ENCODE measurements around the gene SEL1L3. TPM values are rescaled to one million over a fixed set of nuclear protein-coding genes. Genes with fewer than 3 reads are reported as not detected.

Gene SEL1L3
- total RNA-seq, 3 donors from 2014 or later (not counting 1 experiment from before 2014, with no cell fraction given), result 45.4 to 61.0 (median 45.7) TPM

GRCh38 chr4:25879991-25880651 lies 17.3 kb upstream of the SEL1L3 start:
- Histone ChIP-seq H3K4me3 (ENCODE audit: low read length) (no peak overlapping the region), H3K36me3 (ENCODE audit: control insufficient read depth, insufficient read depth, low read length) (no peaks in the 10 kb centered on the region), H3K27me3 (ENCODE audit: control insufficient read depth, insufficient read depth, low read length) (no peaks in the 10 kb centered on the region), H3K9me3 (ENCODE audit: control insufficient read depth, insufficient read depth, low read length) (no peaks in the 10 kb centered on the region), H3K27ac (ENCODE audit: low read length) (peak overlapping the region; percentile 63), H3K4me1 (ENCODE audit: control insufficient read depth, insufficient read depth, low read length) (peaks cover 3% of the 10 kb centered on the region)
- Mint-ChIP-seq H3K27ac (no peak overlapping the region), H3K4me3 (no peak overlapping the region), H3K27me3 (ENCODE audit: low read depth in 2 of 2) (peaks cover 14 to 32% of the 10 kb centered on the region in 2 donors), H3K36me3 (no peaks in the 10 kb centered on the region), H3K4me1 (peaks cover 5 to 6% of the 10 kb centered on the region in 2 donors), H3K9me3 (no peaks in the 10 kb centered on the region)
- no peak for DNase-seq
- no peak for ATAC-seq
- TF ChIP-seq CTCF (IDR thresholded peaks at IDR 0.05), result no peak
- intact Hi-C loops (cut with micrococcal nuclease), result no loop called here
- 69% methylated on average over 6 of the region's 7 CpGs for WGBS (ENCODE audit: insufficient coverage)

- 93% methylated on average over 6 of the region's 6 CpGs for WGBS (ENCODE audit: insufficient coverage)
- Histone ChIP-seq H3K27ac (ENCODE audit: low read length) (peak overlapping the region; percentile 63), H3K27me3 (ENCODE audit: control insufficient read depth, insufficient read depth, low read length) (no peaks in the 10 kb centered on the region), H3K4me1 (ENCODE audit: control insufficient read depth, insufficient read depth, low read length) (peaks cover 3% of the 10 kb centered on the region), H3K4me3 (ENCODE audit: low read length) (no peak overlapping the region), H3K36me3 (ENCODE audit: control insufficient read depth, insufficient read depth, low read length) (no peaks in the 10 kb centered on the region), H3K9me3 (ENCODE audit: control insufficient read depth, insufficient read depth, low read length) (no peaks in the 10 kb centered on the region)
- TF ChIP-seq CTCF (IDR thresholded peaks at IDR 0.05), result no peak
- Mint-ChIP-seq H3K36me3 (no peaks in the 10 kb centered on the region), H3K27me3 (ENCODE audit: low read depth in 2 of 2) (peaks cover 14 to 32% of the 10 kb centered on the region in 2 donors), H3K4me1 (peaks cover 6 to 9% of the 10 kb centered on the region in 2 donors), H3K9me3 (no peaks in the 10 kb centered on the region), H3K4me3 (no peak overlapping the region), H3K27ac (no peak overlapping the region)
- intact Hi-C loops (cut with micrococcal nuclease), result no loop called here
- ATAC-seq (no peak), DNase-seq (no peak)
These were observed 16.8 kb upstream of the SEL1L3 start for GRCh38 chr4:25879587-25879986.

- no peak overlapping the region for H3K4me3 Mint-ChIP-seq
- no peak for ATAC-seq
- no peaks in the 10 kb centered on the region for H3K9me3 Mint-ChIP-seq
- Histone ChIP-seq H3K36me3 (ENCODE audit: control insufficient read depth, insufficient read depth, low read length) (no peaks in the 10 kb centered on the region), H3K4me1 (ENCODE audit: control insufficient read depth, insufficient read depth, low read length) (peaks cover 3% of the 10 kb centered on the region), H3K9me3 (ENCODE audit: control insufficient read depth, insufficient read depth, low read length) (no peaks in the 10 kb centered on the region), H3K4me3 (ENCODE audit: low read length) (no peak overlapping the region), H3K27me3 (ENCODE audit: control insufficient read depth, insufficient read depth, low read length) (no peaks in the 10 kb centered on the region), H3K27ac (ENCODE audit: low read length) (peak overlapping the region; percentile 63)
- peaks cover 3 to 9% of the 10 kb centered on the region in 2 donors for H3K4me1 Mint-ChIP-seq
- H3K36me3 Mint-ChIP-seq, result no peaks in the 10 kb centered on the region
- 89% methylated on average over 9 of the region's 9 CpGs for WGBS (ENCODE audit: insufficient coverage)
- peaks cover 14 to 32% of the 10 kb centered on the region in 2 donors for H3K27me3 Mint-ChIP-seq (ENCODE audit: low read depth in 2 of 2)
- intact Hi-C loops (cut with micrococcal nuclease), result no loop called here
- no peak overlapping the region for H3K27ac Mint-ChIP-seq
- no peak for DNase-seq
- TF ChIP-seq CTCF (IDR thresholded peaks at IDR 0.05), result no peak
These were observed 16.4 kb upstream of the SEL1L3 start for GRCh38 chr4:25879091-25879584.

All from natural killer cell (primary cell).